HG02678 (cell line): Measurements from ENCODE around the gene PTPRM.

Source experiments
- ATAC-seq: cut with Tn5 transposase; IDR thresholded peaks from one replicate; pipeline ENCODE4 v1.9.1; 2021; ENCODE audit warnings: mild to moderate bottlenecking, moderate library complexity; ENCODE audit not compliant: unreplicated experiment

The PTPRM gene

GRCh38 chr18:7979714-7980113 lies 412.6 kb downstream of the PTPRM start:
- ATAC-seq, result no peak

DNA sequence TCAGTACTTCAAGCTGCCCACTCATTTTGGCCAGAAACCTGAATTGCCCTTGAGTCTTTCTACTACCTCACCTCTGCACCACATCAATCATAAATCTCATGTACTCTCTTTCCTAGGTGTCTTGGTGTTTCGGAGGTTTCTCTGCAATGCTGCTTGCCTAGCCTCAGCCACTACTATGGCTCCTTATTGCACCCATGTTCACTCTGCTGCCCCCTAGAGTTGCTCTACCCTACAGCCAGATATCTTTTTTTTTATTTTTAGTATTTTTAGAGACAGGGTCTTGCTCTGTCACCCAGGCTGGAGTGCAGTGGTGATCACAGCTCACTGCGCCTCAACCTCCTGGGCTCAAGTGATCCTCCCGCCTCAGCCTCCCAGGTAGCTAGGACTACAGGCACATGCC lies 413.0 kb downstream of the PTPRM start:
- no peak for ATAC-seq

DNA sequence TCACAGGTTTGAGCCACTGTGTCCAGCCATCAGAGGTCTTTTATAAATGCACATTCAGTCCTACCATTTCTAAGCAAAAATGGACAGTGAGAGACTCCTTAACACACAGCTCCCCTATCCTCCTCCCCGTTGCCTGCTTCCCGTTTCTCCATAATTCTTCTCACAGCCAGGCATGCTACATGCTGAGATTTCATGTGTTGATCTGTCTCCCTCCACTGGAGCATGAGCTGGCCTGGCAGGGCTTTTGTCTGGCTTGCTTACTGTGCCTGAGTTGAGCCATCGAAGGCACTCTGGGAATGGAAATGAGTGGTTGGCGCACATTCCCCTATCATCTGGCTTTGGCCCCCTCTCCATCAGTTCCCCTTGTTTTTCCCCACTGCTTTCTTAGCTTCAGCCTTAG lies 413.5 kb downstream of the PTPRM start:
- ATAC-seq, result no peak

- no peak for ATAC-seq
These were observed 415.1 kb downstream of the PTPRM start for GRCh38 chr18:7982216-7982615.

- ATAC-seq, result no peak
These were observed 420.3 kb downstream of the PTPRM start for GRCh38 chr18:7987284-7987976.

GRCh38 chr18:7990670-7991069 lies 423.6 kb downstream of the PTPRM start:
- no peak for ATAC-seq

- no peak for ATAC-seq
These were observed 434.7 kb downstream of the PTPRM start for GRCh38 chr18:8001711-8002301.

GRCh38 chr18:8003878-8004675 lies 437.0 kb downstream of the PTPRM start:
- no peak for ATAC-seq

GRCh38 chr18:8004792-8005191 lies 437.7 kb downstream of the PTPRM start:
- no peak for ATAC-seq

DNA sequence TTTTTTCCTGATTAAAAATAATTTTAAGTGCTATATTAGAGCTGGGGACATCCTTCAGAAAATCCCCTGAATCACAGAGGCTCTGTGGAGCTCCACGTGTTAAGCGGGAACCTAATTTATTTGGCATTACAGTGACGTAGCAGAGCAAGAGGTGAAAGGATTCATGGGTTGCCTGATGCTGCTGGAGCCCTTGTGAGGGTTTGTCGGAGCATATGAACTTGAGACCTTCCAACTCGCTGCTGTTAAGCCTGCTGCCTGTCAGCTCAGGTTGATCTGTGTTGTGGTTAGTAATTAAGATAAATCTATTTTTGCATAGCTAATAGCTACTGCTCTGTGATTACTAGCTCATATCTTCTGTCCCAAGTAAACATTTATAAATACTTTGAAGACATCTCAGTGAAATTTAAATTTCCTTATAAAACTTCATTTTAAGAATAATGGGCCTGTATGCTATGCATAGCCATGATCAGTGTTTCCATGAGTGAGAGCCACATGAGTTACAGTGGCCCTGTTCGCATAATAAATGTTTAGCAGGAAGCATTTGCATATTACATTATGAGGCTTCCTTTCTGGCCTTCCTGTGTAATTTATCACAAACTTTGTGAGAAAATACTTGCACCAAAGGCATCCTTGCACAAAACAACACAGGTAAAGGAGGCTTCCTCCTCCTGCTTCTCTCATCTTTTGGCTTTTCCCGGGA lies 438.9 kb downstream of the PTPRM start:
- no peak for ATAC-seq

DNA sequence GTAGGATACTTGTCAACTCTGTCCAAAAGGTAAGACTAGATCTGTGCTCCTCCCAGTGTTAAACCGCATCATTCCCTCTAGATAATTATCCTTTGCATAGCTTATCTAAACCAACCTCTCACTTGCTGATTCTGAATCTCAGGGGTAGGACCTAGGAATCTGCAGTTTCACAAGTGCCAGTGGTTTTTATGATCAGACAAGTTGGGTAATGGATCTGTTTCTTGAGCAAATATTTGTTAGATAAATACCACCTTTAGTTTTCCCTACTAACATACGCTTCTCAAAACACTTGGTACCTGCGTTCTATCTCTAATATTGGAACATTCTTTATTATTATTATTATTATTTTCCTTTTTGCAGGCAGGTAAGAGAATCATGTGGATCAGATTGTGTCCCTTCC lies 439.9 kb downstream of the PTPRM start:
- no peak for ATAC-seq

GRCh38 chr18:8008033-8008432 lies 440.9 kb downstream of the PTPRM start:
- no peak for ATAC-seq

GRCh38 chr18:8011361-8011760 lies 444.2 kb downstream of the PTPRM start:
- no peak for ATAC-seq

DNA sequence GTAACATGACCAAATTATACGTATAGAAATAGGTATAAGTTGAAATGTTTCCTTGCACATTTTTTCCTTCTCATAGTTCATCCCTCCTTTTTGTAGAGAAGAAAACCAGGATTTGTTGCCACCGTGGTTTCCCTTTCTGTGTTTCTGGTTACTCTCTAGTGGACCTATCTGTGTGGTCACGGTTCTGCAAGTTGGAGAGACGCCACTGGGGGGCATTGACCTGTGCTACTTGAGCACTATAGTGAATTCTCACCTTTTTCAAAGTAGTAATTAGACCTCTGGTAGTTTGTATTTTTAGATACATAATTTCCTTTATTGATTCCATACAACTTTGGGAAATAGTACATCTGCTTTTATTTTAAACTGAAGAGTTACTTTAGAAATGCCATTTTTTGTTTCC lies 444.8 kb downstream of the PTPRM start:
- ATAC-seq, result no peak

DNA sequence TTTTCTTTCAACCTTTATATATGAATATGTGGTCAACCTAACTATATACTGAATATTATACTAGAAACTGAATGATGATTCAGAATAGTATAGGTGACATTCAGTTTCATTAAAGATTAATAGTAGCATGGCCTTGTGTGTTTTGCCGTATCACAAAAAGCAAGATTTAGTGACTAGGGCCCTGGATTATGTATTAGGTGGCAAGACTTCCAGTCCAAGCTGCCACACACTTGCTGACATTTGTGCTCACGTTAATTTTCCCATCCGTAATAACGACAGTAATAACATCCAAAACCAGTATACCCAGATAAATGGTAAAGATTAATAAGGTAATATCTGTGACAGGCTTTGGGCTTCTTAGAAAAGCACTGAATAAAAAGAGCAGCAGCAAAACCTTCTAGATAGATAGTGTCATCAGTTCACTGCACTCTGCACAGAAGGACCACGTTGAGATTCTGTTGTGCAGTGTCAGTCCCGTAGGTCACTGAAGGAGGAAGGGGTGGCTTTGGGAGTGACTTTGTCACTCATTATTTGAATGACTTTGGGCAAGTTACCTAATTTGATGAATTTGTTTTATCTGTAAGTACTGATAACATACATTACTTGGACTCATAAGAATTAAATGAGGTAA lies 451.7 kb downstream of the PTPRM start:
- no peak for ATAC-seq

DNA sequence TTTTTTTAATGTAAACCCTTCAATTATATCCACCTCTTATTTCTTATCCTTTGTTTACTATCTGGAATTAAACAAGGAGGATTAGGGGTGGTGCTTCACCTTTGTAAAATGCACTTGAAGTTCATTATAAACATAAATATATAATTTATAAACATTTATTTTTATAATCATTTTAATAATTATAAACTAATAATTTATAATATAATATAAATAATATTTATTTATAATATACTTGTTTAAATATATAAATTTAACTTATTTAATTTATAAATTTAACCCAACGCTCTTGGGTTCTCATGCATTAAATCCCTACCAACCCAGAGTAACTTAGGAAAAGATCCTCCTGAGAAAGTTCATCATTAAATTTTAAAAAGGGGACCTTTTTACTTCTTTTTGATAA lies 452.5 kb downstream of the PTPRM start:
- ATAC-seq, result no peak

DNA sequence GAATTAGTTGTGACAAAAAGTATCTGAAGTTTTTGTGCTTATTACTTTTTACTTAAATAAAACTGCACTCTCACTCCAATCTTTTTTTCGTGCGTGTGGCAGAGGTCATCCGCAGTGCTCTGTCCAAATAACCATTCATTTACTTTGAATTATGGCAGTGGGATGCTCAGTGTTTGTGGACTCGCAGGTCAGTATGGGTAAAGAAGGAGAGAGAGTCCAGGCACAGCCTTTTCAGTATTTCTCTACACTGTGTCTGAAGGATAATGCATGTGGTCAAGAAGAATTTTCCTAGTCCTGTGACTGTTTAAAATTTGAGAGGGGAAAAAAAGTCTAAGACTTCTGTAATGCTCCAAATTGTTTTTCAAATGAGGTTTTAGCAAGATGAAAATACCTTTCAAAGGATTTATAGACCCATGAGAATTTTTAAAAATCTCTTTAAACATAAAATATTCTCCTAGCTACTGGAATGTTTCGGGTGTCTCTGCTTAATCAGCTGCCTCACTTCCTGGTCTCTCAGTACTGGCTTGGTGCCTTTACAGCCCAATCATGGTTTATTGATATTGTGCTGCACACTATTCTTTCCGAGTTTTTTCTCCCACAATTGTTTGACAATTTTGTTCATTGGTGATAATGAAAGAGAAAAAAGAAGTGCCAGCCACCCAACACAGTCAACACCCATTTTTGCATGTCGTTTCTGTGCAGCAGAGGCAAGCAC lies 453.2 kb downstream of the PTPRM start:
- no peak for ATAC-seq

DNA sequence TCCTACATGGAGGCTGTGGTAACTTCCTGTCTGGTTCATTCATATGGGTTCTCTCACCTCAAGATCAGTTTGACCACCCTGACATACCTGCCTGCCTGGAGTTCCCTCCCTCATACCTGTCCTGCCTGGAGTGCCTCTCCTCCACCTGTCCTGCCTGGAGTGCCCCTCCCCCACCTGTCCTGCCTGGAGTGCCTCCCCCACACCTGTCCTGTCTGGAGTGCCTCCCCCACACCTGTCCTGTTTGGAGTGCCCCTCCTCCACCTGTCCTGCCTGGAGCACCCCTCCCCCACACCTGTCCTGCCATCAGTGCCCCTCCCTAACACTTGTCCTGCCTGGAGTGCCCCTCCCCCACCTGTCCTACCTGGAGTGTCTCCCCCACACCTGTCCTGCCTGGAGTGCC lies 461.9 kb downstream of the PTPRM start:
- ATAC-seq, result no peak

GRCh38 chr18:8029731-8030130 lies 462.6 kb downstream of the PTPRM start:
- ATAC-seq, result no peak

GRCh38 chr18:8030201-8030600 lies 463.1 kb downstream of the PTPRM start:
- no peak for ATAC-seq
